Activated CD4-positive, alpha-beta T cell treated with anti-CD3 and anti-CD28 coated beads for 36 hours (primary cell): Measurements from ENCODE around the gene PDE3B. TPM values are rescaled to one million over a fixed set of nuclear protein-coding genes. Genes with fewer than 3 reads are reported as not detected.
"Not testable (repeated sequence)": the region's sequence is repeated elsewhere in the genome, so short reads cannot be mapped to it uniquely, and the experiment has no call there.

ENCODE experiments used
- ATAC-seq: fragments of 200-7000 bp; cut with Tn5 transposase; one replicate; pipeline ENCODE4 v1.10.0; 2021; ENCODE audit warnings: mild to moderate bottlenecking, moderate library complexity
- CTCF ChIA-PET: fragments of 350-600 bp; sonication (Branson Sonifier 250); formaldehyde crosslinking; loops from one replicate; lab custom pipeline; 2021; ENCODE audit warnings: antibody characterized with exemption; lab: Charles Lee
- POLR2A ChIA-PET: fragments of 350-600 bp; sonication (Branson Sonifier 250); formaldehyde crosslinking; loops from one replicate; lab custom pipeline; 2021; ENCODE audit warnings: antibody characterized with exemption, inconsistent platforms; lab: Charles Lee
- DNase-seq: peaks from one replicate; pipeline ENCODE4 v3.0.0-alpha.2; 2020
- H3K27ac Mint-ChIP-seq: one replicate; pipeline ENCODE4 v1.8.0; 2021; ENCODE audit warnings: mixed read lengths
- H3K27me3 Mint-ChIP-seq: one replicate; pipeline ENCODE4 v1.8.0; 2021; ENCODE audit warnings: mixed read lengths
- H3K36me3 Mint-ChIP-seq: one replicate; pipeline ENCODE4 v1.8.0; 2021; ENCODE audit warnings: low read depth, mixed read lengths
- H3K4me1 Mint-ChIP-seq: one replicate; pipeline ENCODE4 v1.8.0; 2021; ENCODE audit warnings: mixed read lengths
- H3K4me3 Mint-ChIP-seq: one replicate; pipeline ENCODE4 v1.8.0; 2021; ENCODE audit warnings: mild to moderate bottlenecking, moderate library complexity, mixed read lengths
- H3K9me3 Mint-ChIP-seq: one replicate; pipeline ENCODE4 v1.8.0; 2021; ENCODE audit warnings: low read depth, mixed read lengths
- intact Hi-C, 2 experiments: fragments of 100-400 bp; cut with DNase I in 1 of 2; cut with micrococcal nuclease in 1 of 2; formaldehyde crosslinking; loops; one replicate each; pipeline versions ENCODE4 v1.14.2 to v1.15.1; 2022 to 2024; cut with DNase I, micrococcal nuclease
- total RNA-seq, 2 experiments: library from RNA; stranded (reverse); gene quantifications; one replicate each; pipeline ENCODE4 v1.2.3, GENCODE V29; 2021

The PDE3B gene
- total RNA-seq, 2 experiments from 2014 or later, result 24.7 to 25.8 TPM

DNA sequence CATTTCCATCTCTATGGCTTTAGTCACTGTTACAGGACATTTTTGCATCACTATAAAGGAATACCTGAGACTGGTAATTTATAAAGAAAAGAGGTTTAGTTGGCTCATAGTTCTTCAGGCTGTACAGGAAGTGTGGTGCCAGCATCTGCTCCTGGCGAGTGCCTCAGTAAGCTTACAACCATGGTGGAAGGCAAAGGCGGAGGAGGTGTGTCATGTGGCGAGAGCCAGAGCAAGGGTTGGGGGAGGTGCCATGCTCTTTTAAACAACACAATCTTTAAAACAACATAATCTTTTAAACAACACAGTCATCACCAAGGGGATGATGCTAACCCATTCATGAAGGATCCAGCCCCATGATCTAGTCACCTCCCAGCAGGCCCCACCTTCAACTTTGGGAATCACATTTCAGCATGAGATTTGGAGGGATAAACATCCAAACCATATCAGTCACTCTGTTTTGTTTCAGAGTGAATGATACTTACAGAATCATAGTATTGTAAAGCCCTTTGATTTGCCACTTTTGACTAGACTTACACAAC is 103.3 kb downstream of the PDE3B start:
- no peak overlapping the region for H3K4me3 Mint-ChIP-seq
- ATAC-seq (no peak), DNase-seq (no peak)
- H3K9me3 Mint-ChIP-seq, result peaks cover 5% of the 10 kb centered on the region
- H3K27me3 Mint-ChIP-seq, result no peaks in the 10 kb centered on the region
- ChIA-PET POLR2A (no interaction called here), CTCF (interaction anchor here (1.7 kb wide), 1 partner anchor 18 kb away, joined by 5 read pairs; no protein-coding TSS in a partner anchor)
- intact Hi-C loops, result no loop called here
- peaks cover 47% of the 10 kb centered on the region for H3K4me1 Mint-ChIP-seq
- H3K27ac Mint-ChIP-seq, result no peak overlapping the region
- peaks cover 20% of the 10 kb centered on the region for H3K36me3 Mint-ChIP-seq

DNA sequence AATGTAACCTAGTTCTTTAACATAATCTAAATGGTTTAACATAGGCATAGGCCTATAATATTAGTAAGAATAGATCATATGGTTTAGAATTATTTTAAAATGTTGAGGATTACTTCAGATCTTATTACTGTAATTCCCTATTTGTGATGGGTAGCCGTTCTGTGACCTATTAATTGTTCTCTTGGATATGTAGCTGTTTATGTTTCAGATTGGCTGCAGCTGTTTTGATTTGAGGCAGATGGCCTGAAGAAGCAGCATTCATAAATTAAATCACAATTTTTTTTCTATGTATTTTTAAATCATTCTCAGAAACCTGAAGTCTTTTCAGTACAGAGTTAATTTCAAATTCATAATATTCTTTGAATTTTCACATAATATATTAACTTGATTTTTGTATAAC is 104.5 kb downstream of the PDE3B start:
- intact Hi-C loops, result no loop called here
- peaks cover 13% of the 10 kb centered on the region for H3K36me3 Mint-ChIP-seq
- POLR2A ChIA-PET, result no interaction called here
- ATAC-seq, result no peak
- H3K27me3 Mint-ChIP-seq, result no peaks in the 10 kb centered on the region
- H3K4me3 Mint-ChIP-seq, result no peak overlapping the region
- no peak overlapping the region for H3K27ac Mint-ChIP-seq
- CTCF ChIA-PET, result interaction anchor here (0.9 to 1.1 kb wide), 2 partner anchors 14 to 158 kb away, joined by 3 to 9 read pairs; no protein-coding TSS in a partner anchor
- peaks cover 51% of the 10 kb centered on the region for H3K4me1 Mint-ChIP-seq
- DNase-seq, result no peak
- H3K9me3 Mint-ChIP-seq, result no peaks in the 10 kb centered on the region

DNA sequence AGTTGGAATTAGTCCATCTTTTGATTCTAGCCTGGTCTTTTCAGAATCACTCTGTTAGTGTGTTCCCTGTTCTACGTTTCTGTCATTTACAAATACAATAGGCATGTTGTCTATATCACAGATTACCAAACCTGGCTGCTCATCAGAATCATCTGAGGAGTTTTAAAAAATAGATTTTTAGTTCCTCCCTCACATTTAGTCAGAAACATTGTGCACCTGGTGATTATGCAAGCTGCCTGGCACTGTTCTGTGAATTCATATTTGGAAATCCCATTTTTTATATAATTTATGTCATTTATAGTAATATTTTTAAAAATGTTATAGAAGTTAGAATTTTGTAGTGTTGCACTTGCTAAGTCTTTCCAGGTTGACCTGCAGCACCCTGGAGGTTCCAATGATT is 107.3 kb downstream of the PDE3B start:
- H3K36me3 Mint-ChIP-seq, result peaks cover 9% of the 10 kb centered on the region
- no peak overlapping the region for H3K27ac Mint-ChIP-seq
- no peak for DNase-seq
- peaks cover 50% of the 10 kb centered on the region for H3K4me1 Mint-ChIP-seq
- CTCF ChIA-PET, result interaction anchor here (1.0 kb wide), 1 partner anchor 263 kb away, joined by 3 read pairs; no protein-coding TSS in a partner anchor
- H3K9me3 Mint-ChIP-seq, result no peaks in the 10 kb centered on the region
- H3K27me3 Mint-ChIP-seq, result no peaks in the 10 kb centered on the region
- POLR2A ChIA-PET, result no interaction called here
- ATAC-seq, result no peak
- H3K4me3 Mint-ChIP-seq, result no peak overlapping the region
- intact Hi-C loops, result no loop called here

DNA sequence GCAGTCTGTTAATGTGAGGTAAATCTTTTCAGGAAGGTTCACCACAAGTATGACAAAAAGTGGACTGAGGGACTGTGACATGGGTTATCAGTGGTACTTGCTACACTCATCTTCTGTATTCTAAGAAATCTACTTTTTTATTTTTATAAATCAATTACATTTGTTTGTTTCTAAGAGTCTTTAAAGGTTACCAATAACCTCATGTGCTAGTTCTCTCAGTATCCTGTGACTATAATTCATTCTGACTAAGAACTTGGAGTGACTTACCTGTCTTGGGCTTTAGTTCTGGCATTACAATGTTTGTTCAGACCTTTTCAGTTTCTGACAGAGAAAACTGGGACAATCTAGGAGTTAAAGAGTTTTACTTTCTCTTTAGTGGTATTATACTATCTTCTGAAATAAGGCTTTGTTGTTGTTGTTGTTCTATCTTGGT is 108.4 kb downstream of the PDE3B start:
- Mint-ChIP-seq H3K27ac (peak overlapping the region; percentile 76), H3K36me3 (peaks cover 6% of the 10 kb centered on the region), H3K4me1 (peaks cover 49% of the 10 kb centered on the region), H3K9me3 (no peaks in the 10 kb centered on the region), H3K4me3 (peak overlapping the region; percentile 28), H3K27me3 (no peaks in the 10 kb centered on the region)
- CTCF ChIA-PET, result interaction anchor here (1.0 kb wide), 1 partner anchor 264 kb away, joined by 3 read pairs; no protein-coding TSS in a partner anchor
- ATAC-seq (peak; percentile 76), DNase-seq (no peak)
- POLR2A ChIA-PET, result no interaction called here
- intact Hi-C loops, result no loop called here

DNA sequence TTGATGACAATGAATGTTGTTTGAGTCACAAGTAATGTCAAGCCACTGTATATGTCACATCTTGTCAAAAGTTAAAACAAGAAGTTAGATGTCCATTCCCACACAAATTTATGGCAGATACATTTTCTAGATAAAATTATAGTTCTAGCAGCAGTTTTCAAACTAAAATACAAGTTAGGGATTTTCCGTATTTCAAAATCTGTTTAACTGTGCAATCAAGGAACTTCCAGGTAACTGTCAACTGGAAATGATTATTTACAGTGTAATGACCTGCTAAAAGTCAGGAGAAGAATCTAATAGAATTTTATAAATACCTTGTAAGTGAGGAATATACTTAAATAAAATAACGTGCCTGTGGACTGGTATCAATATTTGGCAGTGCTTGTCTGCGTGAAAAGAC is 111.5 kb downstream of the PDE3B start:
- POLR2A ChIA-PET, result no interaction called here
- Mint-ChIP-seq H3K36me3 (peaks cover 5% of the 10 kb centered on the region), H3K27me3 (no peaks in the 10 kb centered on the region), H3K9me3 (no peaks in the 10 kb centered on the region), H3K27ac (no peak overlapping the region), H3K4me1 (peaks cover 43% of the 10 kb centered on the region), H3K4me3 (no peak overlapping the region)
- intact Hi-C loops, result no loop called here
- CTCF ChIA-PET, result interaction anchor here (1.8 kb wide), 1 partner anchor 10 kb away, joined by 7 read pairs; no protein-coding TSS in a partner anchor
- no peak for DNase-seq
- no peak for ATAC-seq

DNA sequence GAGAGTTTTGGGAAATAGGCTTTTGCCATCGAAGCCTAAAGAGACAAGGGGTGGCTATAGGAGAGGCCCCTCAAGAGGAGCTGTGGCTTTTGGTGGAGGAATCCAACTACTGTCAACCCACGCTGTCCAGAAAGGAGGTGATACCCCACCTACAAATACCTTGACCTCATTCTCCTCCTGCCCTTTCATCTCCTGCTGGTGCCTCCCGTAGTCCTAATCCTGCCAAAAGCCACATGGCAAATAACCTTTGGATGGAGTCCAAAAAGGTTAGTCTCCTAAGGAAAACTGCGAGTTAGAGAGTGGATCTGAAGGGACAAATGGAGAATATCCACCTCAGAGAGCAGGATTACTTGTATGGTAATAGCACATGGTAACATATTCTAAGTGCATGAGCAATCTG is 112.7 kb downstream of the PDE3B start:
- ATAC-seq, result no peak
- ChIA-PET POLR2A (no interaction called here), CTCF (no interaction called here)
- Mint-ChIP-seq H3K4me3 (no peak overlapping the region), H3K36me3 (peaks cover 5% of the 10 kb centered on the region), H3K9me3 (no peaks in the 10 kb centered on the region), H3K27ac (no peak overlapping the region), H3K27me3 (no peaks in the 10 kb centered on the region), H3K4me1 (peaks cover 41% of the 10 kb centered on the region)
- intact Hi-C loops, result no loop called here
- no peak for DNase-seq

DNA sequence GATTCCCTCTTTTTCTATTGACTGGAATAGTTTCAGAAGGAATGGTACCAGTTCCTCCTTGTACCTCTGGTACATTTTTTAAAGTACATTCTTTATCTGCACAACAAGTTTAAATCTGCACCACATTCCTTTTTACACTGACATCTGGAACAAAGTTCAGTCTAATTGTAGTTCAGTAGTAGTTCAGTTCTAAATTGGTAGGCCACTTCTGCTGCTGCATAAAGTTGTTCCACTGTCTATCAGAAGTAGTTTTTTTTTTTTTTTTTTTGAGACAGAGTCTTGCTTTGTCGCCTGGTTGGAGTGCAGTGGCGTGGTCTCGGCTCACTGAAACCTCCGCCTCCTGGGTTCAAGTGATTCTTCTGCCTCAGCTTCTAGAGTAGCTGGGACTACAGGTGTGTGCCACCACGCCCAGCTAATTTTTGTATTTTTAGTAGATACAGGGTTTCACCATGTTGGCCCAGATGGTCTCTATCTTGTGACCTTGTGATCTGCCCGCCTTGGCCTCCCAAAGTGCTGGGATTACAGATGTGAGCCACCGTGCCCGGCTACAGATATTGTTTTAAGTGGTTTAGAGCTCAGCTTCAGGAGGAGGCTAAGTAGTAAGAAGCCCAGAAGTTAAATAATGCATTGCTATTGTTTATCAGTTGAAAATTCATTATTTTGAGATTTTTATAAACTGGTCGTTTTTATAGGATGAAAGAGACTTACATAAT is 115.9 kb downstream of the PDE3B start:
- POLR2A ChIA-PET, H3K36me3 Mint-ChIP-seq, ATAC-seq, H3K9me3 Mint-ChIP-seq, H3K27me3 Mint-ChIP-seq, DNase-seq: not testable (repeated sequence)
- peaks cover 22% of the 10 kb centered on the region for H3K4me1 Mint-ChIP-seq
- CTCF ChIA-PET, result interaction anchor here (0.8 kb wide), 1 partner anchor 149 kb away, joined by 3 read pairs; no protein-coding TSS in a partner anchor
- peak overlapping the region; percentile 33 for H3K4me3 Mint-ChIP-seq
- intact Hi-C loops, result loop anchor here (5.0 to 10.0 kb wide), 2 partner anchors 47 to 425 kb away; no protein-coding TSS in a partner anchor
- peak overlapping the region; percentile 76 for H3K27ac Mint-ChIP-seq

DNA sequence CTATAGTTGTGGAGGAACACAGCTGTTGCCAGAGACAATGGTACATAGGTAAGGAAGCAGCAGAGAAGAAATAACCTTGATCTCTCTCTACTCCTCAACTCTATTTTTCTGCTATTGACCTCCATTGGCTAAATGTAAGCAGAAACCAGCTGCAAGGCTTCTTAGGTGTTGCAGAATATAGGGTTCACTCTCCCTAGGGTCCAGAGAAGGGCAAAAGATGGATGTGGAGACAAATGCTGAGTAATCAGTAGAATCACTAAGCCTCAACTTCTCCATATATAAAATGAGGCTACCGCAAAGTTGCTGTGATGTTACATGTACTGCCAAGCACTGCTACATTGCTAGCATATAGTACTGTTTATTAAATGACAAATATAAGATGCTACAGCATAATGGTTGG is 120.6 kb downstream of the PDE3B start:
- Mint-ChIP-seq H3K4me3 (peak overlapping the region; percentile 62), H3K27me3 (no peaks in the 10 kb centered on the region), H3K36me3 (no peaks in the 10 kb centered on the region), H3K27ac (no peak overlapping the region), H3K9me3 (no peaks in the 10 kb centered on the region), H3K4me1 (peaks cover 41% of the 10 kb centered on the region)
- ATAC-seq, result no peak
- ChIA-PET POLR2A (no interaction called here), CTCF (interaction anchor here (0.6 to 2.9 kb wide), 8 partner anchors 49 to 186 kb away, joined by 3 to 13 read pairs (median 3); partner anchors contain the start of genes CYP2R1 and PDE3B)
- no peak for DNase-seq
- intact Hi-C loops, result loop anchor here (2.0 to 10.0 kb wide), 3 partner anchors 52 to 429 kb away; partner anchors contain the start of gene PSMA1 (in 1 of the 2)

DNA sequence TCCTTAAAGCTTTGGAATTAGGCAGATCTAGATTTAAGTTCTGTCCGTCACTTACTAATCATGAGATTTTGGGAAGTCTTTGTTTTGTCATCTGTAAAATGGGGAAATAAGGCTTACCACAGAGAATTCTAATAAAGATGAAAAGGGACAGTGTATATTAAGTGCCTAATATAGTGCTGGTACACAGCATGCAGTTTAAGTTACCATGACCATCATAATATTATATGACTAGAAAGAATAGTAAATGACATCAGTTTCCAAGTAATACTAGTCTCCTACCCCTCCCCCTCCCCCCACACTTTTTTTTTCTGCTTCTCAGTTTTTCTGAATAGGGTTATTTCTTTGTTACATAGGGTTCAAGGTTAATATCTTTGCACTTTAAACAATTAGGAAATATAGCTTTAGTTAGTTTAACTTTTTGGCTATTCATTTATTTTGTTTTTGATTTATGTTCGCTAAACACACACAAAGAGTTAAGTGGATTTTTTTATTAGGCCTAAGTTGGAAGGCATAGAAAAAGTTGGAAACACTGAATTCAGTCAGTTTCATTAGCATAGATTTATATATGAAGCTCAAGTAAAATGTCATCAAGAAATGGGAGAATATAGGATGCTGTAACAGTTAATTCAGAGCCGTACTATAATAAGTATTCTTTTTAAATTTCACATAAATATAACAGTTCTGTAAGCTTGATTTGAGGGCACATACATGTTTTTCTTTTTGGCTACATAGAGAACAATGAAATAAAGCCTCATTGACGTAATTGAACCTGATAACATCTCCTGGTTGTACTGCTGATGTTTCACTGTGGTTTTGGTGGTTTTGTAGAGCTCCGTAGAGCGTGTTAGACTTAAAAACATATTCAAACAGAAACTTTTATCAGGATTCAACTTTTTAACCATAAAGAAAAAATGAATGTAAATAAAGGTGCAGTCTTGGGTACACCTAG is 121.2 kb downstream of the PDE3B start:
- Mint-ChIP-seq H3K4me3 (peak overlapping the region; percentile 62), H3K9me3 (no peaks in the 10 kb centered on the region), H3K27ac (no peak overlapping the region), H3K4me1 (peaks cover 42% of the 10 kb centered on the region), H3K27me3 (no peaks in the 10 kb centered on the region), H3K36me3 (no peaks in the 10 kb centered on the region)
- ChIA-PET CTCF (interaction anchor here (0.7 to 2.9 kb wide), 9 partner anchors 14 to 186 kb away, joined by 3 to 22 read pairs (median 4); partner anchors contain the start of genes CYP2R1 and PDE3B), POLR2A (interaction anchor here (0.6 to 1.4 kb wide), 4 partner anchors 120 to 1556 kb away, joined by 3 to 6 read pairs (median 5); no protein-coding TSS in a partner anchor)
- DNase-seq (peak; percentile 50), ATAC-seq (peak; percentile 76)
- intact Hi-C loops, result loop anchor here (1.0 to 10.0 kb wide), 10 partner anchors 15 to 430 kb away; partner anchors contain the start of gene PSMA1 (in 2 of the 2)

DNA sequence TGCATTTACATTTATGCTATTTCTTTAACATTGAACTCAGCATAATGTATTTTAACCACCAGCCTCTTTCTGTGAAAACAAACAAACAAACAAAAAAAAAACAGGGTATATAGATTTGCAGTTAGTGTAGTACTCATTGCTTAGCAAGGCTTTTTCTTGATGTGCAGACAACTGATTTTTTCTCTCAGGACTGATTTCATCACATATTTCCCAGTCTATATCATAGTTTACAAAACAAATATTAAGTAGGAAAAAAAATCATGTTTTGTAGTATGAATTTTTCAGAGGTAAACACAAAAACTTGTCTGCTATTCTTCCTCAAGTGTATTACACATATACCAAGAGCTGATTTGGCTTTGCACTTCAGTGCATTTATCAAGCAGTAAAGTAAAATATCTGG is 123.0 kb downstream of the PDE3B start:
- intact Hi-C loops, result loop anchor here in 1 of 2 experiments (1.0 to 10.0 kb wide), 3 partner anchors 189 to 432 kb away; no protein-coding TSS in a partner anchor
- DNase-seq (no peak), ATAC-seq (no peak)
- Mint-ChIP-seq H3K27me3 (no peaks in the 10 kb centered on the region), H3K9me3 (no peaks in the 10 kb centered on the region), H3K27ac (no peak overlapping the region), H3K4me3 (no peak overlapping the region), H3K36me3 (no peaks in the 10 kb centered on the region), H3K4me1 (peaks cover 51% of the 10 kb centered on the region)
- CTCF ChIA-PET, result interaction anchor here (0.6 to 2.9 kb wide), 8 partner anchors 14 to 285 kb away, joined by 3 to 22 read pairs (median 4); partner anchors contain the start of gene PDE3B
- POLR2A ChIA-PET, result no interaction called here
